ENCODE results near the gene ZNF605.

DNA sequence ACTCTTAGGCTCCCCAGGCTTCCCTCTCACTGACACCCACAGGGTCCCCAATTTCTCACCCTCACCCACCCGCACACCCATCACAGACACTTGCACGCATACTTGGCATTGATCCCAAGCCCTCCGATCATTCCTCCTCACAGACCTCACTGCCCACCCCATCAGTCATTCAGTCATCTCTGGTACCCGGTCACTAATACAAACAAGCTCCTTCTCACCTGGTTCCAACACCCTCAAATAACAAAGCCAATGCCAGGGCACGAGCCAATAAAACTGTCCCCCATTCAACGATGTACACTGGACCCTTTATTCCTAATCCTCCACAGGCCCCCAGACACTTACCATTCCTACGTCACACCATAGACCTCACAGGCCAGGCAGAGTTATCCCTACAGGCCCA lies 2.3 kb downstream of the ZNF605 start:
- TF ChIP-seq CTCF (IDR thresholded peaks at IDR 0.05) (no peak), POLR2A (IDR thresholded peaks at IDR 0.05) (no peak)

All from uterus (tissue), 2 donors.